HG02571 (cell line): ENCODE data around the gene SHISA2.
"Not testable (repeated sequence)": the region's sequence is repeated elsewhere in the genome, so short reads cannot be mapped to it uniquely, and the experiment has no call there.

Experiments used
- ATAC-seq: cut with Tn5 transposase; IDR thresholded peaks from one replicate; pipeline ENCODE4 v1.9.1; 2021; ENCODE audit warnings: mild to moderate bottlenecking, moderate library complexity; ENCODE audit not compliant: unreplicated experiment

SHISA2 gene

GRCh38 chr13:26051657-26052311, at the start of gene SHISA2:
Gene SHISA2, minus strand, starts transcription at chr13:26052016. Its CDS starts 1,041 bp downstream, at chr13:26050975.
- ATAC-seq = no peak

- no peak for ATAC-seq
Measured at GRCh38 chr13:26095846-26096610, 44.2 kb upstream of the SHISA2 start.

- no peak for ATAC-seq
Measured at GRCh38 chr13:26095338-26095737, 43.5 kb upstream of the SHISA2 start.

DNA sequence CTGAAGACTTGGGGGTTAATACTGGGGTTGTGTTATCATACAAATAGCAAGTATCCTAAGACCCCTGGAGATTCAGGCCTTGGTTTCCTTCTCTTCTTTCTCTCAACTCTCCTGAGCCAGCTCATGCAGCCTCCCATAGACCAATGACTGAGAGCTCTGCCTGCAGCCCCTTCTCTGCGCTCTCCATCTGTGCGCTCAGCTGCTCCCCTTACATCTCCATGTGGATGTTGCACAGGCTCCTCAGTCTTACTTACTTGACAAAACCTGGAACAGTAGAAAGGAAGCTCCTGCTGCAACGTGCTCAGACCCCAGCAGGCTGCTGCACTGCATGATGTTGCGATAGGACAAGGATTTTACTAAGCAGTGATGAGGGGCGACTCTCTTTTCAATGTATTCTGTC, 25.0 kb upstream of the SHISA2 start:
- not testable (repeated sequence) for ATAC-seq

GRCh38 chr13:26075498-26075897, 23.7 kb upstream of the SHISA2 start:
- ATAC-seq = no peak

DNA sequence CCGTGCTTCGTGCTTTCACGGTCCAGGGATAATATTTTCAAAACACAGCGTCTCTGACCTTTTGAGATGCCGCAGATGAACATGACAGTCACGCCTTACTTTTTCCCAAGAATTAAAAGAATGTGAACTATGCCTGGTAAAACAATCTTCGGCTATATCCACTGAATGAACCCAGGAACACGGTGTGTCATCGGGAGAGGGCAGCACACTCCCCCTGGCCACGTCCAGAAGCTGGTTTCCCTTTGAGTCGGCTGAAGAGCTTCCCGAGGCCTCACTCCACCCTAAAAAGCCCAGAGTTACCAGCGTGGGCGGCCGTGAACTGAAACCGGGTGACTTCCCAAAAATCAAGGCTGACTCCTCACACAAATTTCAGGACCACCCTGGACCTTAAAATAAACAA, 22.9 kb upstream of the SHISA2 start:
- ATAC-seq = no peak

- not testable (repeated sequence) for ATAC-seq
Measured at GRCh38 chr13:26072335-26072734, 20.5 kb upstream of the SHISA2 start.

- no peak for ATAC-seq
Measured at GRCh38 chr13:26071691-26072090, 19.9 kb upstream of the SHISA2 start.

DNA sequence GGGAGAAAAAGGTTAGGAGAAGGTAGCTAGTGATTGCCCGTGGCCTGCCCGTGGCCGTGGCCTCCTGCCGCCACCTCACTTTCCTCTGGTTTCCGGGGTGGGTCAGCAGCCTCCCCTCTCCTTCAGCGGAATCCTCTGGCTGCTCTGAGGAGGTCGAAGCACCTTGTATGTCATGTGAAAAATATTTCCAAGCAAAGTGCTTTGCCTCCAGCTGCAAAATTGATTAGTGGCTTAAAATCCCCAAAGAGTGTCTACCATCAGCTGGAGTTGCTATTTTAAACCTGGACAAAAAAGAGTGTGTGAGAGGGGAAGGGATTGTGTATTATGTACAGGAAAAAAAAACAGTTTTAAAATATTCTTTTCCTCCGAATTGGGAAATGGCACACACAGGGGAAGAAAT, 17.8 kb upstream of the SHISA2 start:
- ATAC-seq = not testable (repeated sequence)

DNA sequence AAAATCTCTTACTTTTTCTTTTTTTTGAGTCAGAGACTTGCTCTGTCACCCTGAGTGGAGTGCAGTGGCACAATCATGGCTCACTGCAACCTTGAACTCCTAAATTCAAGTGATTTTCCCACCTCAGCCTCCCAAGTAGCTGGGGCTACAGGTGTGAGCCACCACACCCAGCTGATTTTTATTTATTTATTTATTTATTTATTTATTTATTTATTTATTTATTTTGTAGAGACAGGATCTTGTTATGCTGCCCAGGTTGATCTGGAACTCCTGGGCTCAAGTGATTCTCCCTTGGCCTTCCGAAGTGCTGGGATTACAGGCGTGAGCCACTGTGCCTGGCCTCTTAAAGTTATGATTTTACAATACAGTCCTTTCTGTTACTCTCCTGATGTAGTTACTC, 16.6 kb upstream of the SHISA2 start:
- ATAC-seq = not testable (repeated sequence)

GRCh38 chr13:26067601-26068000, 15.8 kb upstream of the SHISA2 start:
- no peak for ATAC-seq

GRCh38 chr13:26066492-26066891, 14.7 kb upstream of the SHISA2 start:
- ATAC-seq = not testable (repeated sequence)

GRCh38 chr13:26062853-26063444, 11.1 kb upstream of the SHISA2 start:
- ATAC-seq = no peak

DNA sequence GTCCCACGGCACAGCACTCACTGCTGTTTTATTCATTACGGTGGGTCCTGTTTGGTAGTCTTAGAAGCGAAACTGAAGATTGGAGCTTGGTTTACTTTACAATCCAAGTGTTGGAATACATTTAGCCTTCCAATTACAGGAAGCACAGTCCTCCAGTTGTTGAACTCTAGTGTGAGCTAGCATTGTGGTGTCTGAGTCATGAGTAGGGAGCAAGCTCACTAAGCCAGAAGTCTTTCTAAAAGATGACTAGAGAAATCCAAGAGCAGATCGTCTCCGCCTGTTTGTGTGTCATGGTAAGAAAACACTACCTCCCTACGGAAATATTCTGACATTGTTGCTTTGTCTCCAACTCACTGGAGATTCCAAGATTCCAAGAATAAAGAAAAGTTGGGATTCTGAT, 10.1 kb upstream of the SHISA2 start:
- ATAC-seq = no peak

DNA sequence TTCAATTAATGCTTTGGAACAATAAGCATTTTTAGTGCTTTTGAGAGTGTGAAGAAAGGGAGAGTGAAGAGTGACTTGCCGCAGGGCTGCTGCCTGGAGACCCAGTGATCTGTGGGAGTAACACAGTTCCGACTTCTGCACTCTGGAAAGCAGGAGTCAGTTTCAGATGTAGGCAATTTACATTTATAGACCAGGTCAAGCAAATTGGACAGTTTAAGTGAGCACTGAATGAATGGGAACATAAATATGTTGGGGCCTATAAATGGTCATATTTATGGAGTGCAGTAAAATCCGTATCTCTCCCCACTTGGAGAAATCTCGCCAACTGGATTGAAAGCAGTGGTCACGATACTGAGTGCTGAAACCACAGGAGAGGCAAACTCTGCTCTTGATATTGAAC, 9.4 kb upstream of the SHISA2 start:
- ATAC-seq = no peak

GRCh38 chr13:26060357-26060756, 8.5 kb upstream of the SHISA2 start:
- no peak for ATAC-seq

DNA sequence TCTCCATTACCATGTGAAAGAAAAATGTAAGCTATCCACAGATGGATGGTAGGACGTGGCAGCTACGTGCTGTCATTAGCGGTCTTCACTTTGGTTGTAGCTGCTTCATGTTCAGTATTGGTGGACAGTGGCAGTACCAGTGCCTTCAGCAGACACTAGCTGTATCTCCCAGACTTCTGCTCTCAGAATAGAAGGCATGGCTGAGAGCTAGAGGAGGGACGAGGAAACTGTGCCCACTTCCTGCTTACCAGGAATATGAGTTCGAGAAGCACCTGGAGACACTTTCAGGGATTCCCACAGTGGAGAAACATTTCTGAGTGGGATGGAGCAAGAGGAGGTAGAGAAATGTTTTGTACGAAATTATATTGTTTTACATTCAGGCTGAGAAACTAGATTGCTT, 6.9 kb upstream of the SHISA2 start:
- no peak for ATAC-seq

GRCh38 chr13:26054896-26055295, 3.1 kb upstream of the SHISA2 start:
- ATAC-seq = no peak

GRCh38 chr13:26053418-26053980, 1.7 kb upstream of the SHISA2 start:
- ATAC-seq = no peak

GRCh38 chr13:26052337-26052736, 521 bp upstream of the SHISA2 start:
- no peak for ATAC-seq

DNA sequence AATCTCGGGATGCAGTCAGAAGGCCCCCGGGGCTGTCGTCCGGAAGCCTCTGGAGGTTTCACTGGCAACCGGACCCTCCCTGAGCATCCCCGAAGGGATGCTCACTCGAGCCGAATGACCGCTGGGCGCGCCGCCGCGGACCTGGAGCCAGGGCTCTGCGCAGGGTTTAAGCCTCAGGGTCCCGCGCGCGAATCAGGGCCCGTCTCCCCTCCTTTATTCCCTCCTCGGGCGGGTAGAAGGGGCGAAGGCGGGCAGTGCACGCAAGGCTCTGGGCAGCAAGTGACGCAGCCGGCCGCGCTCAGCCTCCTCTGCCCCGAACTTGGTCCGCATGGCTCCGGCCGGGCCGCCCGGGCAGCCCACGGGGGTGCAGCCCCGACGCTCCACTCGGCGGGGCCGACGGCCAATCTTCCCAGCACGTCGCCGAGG, 572 bp downstream of the SHISA2 start:
- ATAC-seq = no peak
